ENCODE results near the gene H1-8. TPM values are rescaled to one million over a fixed set of nuclear protein-coding genes. Genes with fewer than 3 reads are reported as not detected.

Gene H1-8
- total RNA-seq, 1 donor from 2014 or later: not detected

- H3K27ac Mint-ChIP-seq (ENCODE audit: unreplicated experiment): no peak overlapping the region
- TF ChIP-seq, protein P1, sequence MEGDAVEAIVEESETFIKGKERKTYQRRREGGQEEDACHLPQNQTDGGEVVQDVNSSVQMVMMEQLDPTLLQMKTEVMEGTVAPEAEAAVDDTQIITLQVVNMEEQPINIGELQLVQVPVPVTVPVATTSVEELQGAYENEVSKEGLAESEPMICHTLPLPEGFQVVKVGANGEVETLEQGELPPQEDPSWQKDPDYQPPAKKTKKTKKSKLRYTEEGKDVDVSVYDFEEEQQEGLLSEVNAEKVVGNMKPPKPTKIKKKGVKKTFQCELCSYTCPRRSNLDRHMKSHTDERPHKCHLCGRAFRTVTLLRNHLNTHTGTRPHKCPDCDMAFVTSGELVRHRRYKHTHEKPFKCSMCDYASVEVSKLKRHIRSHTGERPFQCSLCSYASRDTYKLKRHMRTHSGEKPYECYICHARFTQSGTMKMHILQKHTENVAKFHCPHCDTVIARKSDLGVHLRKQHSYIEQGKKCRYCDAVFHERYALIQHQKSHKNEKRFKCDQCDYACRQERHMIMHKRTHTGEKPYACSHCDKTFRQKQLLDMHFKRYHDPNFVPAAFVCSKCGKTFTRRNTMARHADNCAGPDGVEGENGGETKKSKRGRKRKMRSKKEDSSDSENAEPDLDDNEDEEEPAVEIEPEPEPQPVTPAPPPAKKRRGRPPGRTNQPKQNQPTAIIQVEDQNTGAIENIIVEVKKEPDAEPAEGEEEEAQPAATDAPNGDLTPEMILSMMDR (IDR thresholded peaks at IDR 0.05): no peak
- H3K9me3 Mint-ChIP-seq (ENCODE audit: low read depth): no peaks in the 10 kb centered on the region
- H3K4me1 Mint-ChIP-seq (ENCODE audit: low read depth): peaks cover 21% of the 10 kb centered on the region
- H3K4me3 Mint-ChIP-seq (ENCODE audit: unreplicated experiment): no peak overlapping the region
- H3K27me3 Mint-ChIP-seq (ENCODE audit: low read depth): no peaks in the 10 kb centered on the region
- H3K36me3 Mint-ChIP-seq (ENCODE audit: low read depth): peaks cover 16% of the 10 kb centered on the region
- no peak for DNase-seq (ENCODE audit: low spot score)
Measured at GRCh38 chr3:129505341-129505740, 37.6 kb upstream of the H1-8 start.

- Mint-ChIP-seq H3K27me3 (ENCODE audit: low read depth) (no peaks in the 10 kb centered on the region), H3K36me3 (ENCODE audit: low read depth) (peaks cover 18% of the 10 kb centered on the region), H3K27ac (ENCODE audit: unreplicated experiment) (no peak overlapping the region), H3K4me1 (ENCODE audit: low read depth) (peaks cover 11% of the 10 kb centered on the region), H3K4me3 (ENCODE audit: unreplicated experiment) (no peak overlapping the region), H3K9me3 (ENCODE audit: low read depth) (no peaks in the 10 kb centered on the region)
- DNase-seq (ENCODE audit: low spot score): no peak
- TF ChIP-seq, protein P1 (IDR thresholded peaks at IDR 0.05): no peak
Measured at GRCh38 chr3:129506231-129506742, 36.7 kb upstream of the H1-8 start.

DNA sequence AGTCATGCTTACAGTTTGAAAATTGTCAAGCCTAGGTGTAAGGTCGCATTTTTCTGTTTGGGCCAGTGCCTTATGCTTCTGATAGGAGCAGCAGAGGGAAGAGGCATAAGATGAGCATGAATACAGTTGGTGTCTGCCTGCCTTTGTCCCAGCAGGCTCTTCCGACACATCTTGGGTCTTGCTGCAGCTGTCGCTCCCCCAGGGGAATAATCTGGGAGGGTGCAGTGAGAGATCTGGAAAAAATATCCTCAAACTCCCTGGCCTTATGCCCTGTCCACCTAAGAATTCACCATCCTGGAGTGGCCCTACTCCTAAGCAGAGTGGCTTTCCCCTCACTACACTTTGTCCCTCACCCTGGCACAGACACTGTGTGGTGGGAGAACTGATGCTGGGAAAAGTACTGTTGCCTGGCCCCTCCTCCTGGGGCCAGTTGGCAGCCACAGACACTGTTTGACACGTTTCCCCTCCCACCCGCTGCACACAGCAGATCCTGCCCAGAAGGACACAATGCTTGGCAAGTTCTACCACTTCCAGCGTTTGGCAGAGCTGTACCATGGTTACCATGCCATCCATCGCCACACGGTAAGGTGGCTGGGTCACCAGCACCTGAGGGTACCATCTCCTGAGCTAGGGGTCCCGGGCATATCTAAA is 35.7 kb upstream of the H1-8 start:
- Mint-ChIP-seq H3K4me3 (ENCODE audit: unreplicated experiment) (no peak overlapping the region), H3K4me1 (ENCODE audit: low read depth) (peaks cover under 1% of the 10 kb centered on the region), H3K9me3 (ENCODE audit: low read depth) (no peaks in the 10 kb centered on the region), H3K27me3 (ENCODE audit: low read depth) (no peaks in the 10 kb centered on the region), H3K27ac (ENCODE audit: unreplicated experiment) (no peak overlapping the region), H3K36me3 (ENCODE audit: low read depth) (peaks cover 20% of the 10 kb centered on the region)
- TF ChIP-seq, protein P1 (IDR thresholded peaks at IDR 0.05): no peak
- no peak for DNase-seq (ENCODE audit: low spot score)

- Mint-ChIP-seq H3K4me1 (ENCODE audit: low read depth) (no peaks in the 10 kb centered on the region), H3K9me3 (ENCODE audit: low read depth) (no peaks in the 10 kb centered on the region), H3K27ac (ENCODE audit: unreplicated experiment) (no peak overlapping the region), H3K36me3 (ENCODE audit: low read depth) (peaks cover 25% of the 10 kb centered on the region), H3K27me3 (ENCODE audit: low read depth) (no peaks in the 10 kb centered on the region), H3K4me3 (ENCODE audit: unreplicated experiment) (no peak overlapping the region)
- TF ChIP-seq, protein P1 (IDR thresholded peaks at IDR 0.05): no peak
- DNase-seq (ENCODE audit: low spot score): peak; percentile 53
Measured at GRCh38 chr3:129512595-129512994, 30.4 kb upstream of the H1-8 start.

DNA sequence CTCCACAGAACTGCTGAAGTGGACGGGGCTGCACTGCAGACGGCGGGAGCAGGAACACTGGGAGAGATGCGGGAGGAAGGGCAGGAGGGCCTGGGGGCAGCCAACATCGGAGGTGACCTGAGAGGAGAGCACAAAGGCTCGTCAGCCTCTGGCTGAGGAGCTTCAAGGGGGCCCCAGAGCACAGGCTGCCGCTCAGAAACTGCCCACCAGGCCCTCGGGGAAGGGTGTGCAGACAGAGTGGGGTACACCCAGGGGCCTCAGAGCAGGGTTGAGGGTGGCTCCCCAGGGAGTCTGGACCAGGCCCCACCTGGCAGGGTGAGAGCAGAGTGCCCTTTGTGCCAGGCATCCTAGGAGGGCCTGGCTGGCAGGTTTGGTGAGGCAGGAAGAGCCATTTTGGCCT is 29.3 kb upstream of the H1-8 start:
- Mint-ChIP-seq H3K9me3 (ENCODE audit: low read depth) (no peaks in the 10 kb centered on the region), H3K4me1 (ENCODE audit: low read depth) (no peaks in the 10 kb centered on the region), H3K27ac (ENCODE audit: unreplicated experiment) (no peak overlapping the region), H3K27me3 (ENCODE audit: low read depth) (no peaks in the 10 kb centered on the region), H3K4me3 (ENCODE audit: unreplicated experiment) (no peak overlapping the region), H3K36me3 (ENCODE audit: low read depth) (peaks cover 25% of the 10 kb centered on the region)
- DNase-seq (ENCODE audit: low spot score): peak; percentile 67
- TF ChIP-seq, protein P1 (IDR thresholded peaks at IDR 0.05): no peak
